Stimulated activated CD4-positive, alpha-beta T cell treated with anti-CD3 and anti-CD28 coated beads, Interleukin-15, amount 100 ng/mL, for 24 hours (primary cell): ENCODE data around the gene CYP2C19.
"Not testable (repeated sequence)": the region's sequence is repeated elsewhere in the genome, so short reads cannot be mapped to it uniquely, and the experiment has no call there.

Source experiments
- DNase-seq: peaks from one replicate; pipeline ENCODE4 v3.0.0-alpha.2; 2020

The CYP2C19 gene

DNA sequence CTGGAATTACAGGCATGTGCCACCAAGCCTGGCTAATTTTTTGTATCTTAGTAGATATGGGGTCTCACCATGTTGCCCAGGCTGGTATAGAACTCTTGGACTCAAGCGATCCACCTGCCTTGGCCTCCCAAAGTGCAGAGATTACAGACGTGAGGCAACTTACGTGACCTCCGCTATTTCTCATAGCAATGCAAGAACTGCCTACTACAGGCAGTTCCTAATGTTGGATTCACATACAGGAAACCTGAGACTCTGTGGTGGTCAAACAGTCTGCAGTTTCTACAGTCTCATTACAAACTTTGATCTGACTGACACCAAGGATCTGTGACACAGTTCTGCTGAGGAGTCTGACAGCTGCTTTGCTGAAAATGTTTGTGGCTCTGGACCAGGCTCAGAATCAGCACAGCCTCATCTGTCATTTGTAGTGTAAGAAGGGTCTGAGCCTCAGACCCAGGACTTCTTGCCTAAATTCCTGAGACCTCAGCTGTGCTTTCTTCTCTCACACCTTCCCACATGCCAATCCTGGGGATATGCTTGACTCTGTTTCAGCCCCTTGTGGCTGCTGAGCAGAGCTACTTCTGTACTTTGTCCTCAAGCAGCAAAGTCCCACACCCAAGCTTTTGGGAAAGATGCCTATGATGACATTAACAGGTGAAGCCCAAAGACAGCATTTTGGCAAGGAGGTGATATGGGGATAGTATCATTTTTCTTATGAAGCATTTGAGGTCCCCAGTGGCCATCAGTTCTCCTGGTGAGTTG, 128.0 kb downstream of the CYP2C19 start:
- no peak for DNase-seq

GRCh38 chr10:94898414-94898813, 135.9 kb downstream of the CYP2C19 start:
- DNase-seq: not testable (repeated sequence)

DNA sequence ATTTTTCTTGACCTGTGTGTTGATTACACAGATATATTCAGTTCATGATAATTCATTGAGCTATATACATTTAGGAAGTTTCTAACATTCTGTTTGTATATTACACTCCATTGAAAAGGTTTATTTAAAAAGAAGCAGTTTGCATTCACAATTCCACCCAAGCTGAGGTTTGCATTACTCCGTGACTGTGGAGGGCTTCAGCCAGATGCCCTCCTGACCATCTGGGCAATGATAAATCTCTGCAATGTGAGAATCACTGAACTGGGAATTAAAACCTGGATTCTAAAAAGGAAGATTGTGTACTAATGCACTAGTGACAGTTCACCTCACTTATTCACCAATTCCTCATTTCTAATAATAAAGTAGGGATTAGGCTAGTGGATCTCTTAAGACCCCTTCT, 139.6 kb downstream of the CYP2C19 start:
- DNase-seq: no peak

GRCh38 chr10:94902570-94902969, 140.1 kb downstream of the CYP2C19 start:
- DNase-seq: no peak
